Caco-2 (cell line): Measurements from ENCODE around the gene VRTN. TPM values are rescaled to one million over a fixed set of nuclear protein-coding genes. Genes with fewer than 3 reads are reported as not detected.

Source experiments
- BruUV-seq: library from RNA; stranded (reverse); fragments of 400-500 nt; replicated peaks from 2 replicates; lab custom pipeline; 2021; lab: Mats Ljungman, UMichigan
- CTCF ChIA-PET: fragments of 300-600 bp; sonication (Branson Sonifier 250); formaldehyde crosslinking; loops from one replicate; lab custom pipeline; 2022; ENCODE audit warnings: antibody characterized with exemption; lab: Charles Lee
- POLR2A ChIA-PET: fragments of 300-600 bp; sonication (Branson Sonifier 250); formaldehyde crosslinking; loops from one replicate; lab custom pipeline; 2022; ENCODE audit warnings: antibody characterized with exemption; lab: Charles Lee
- DNase-seq, 2 experiments: peaks; one replicate each; pipeline versions ENCODE4 v3.0.0 to v3.0.0-alpha.2; 2020 to 2022
- H3K27me3 ChIP-seq: replicated peaks from 2 replicates; pipeline ENCODE4 v1.6.0; 2011; ENCODE audit warnings: low read length; ENCODE audit not compliant: control insufficient read depth, insufficient read depth
- H3K36me3 ChIP-seq: 2 replicates; pipeline ENCODE4 v1.5.1; 2011; ENCODE audit warnings: low read length; ENCODE audit not compliant: control insufficient read depth, insufficient read depth
- H3K4me1 ChIP-seq: fragments of 250-450 bp; sonication (Bioruptor Pico); 2 replicates; pipeline ENCODE4 v1.5.1; 2020; ENCODE audit warnings: mild to moderate bottlenecking
- H3K4me3 ChIP-seq: 2 replicates; pipeline ENCODE4 v1.5.1; 2011; ENCODE audit warnings: low read depth, mild to moderate bottlenecking, control low read depth, low read length
- H3K9me3 ChIP-seq: fragments of 250-450 bp; sonication (Bioruptor Pico); 2 replicates; pipeline ENCODE4 v1.5.1; 2020; ENCODE audit warnings: mild to moderate bottlenecking, moderate library complexity
- H3K27ac Mint-ChIP-seq: one replicate; pipeline ENCODE4 v1.8.0; 2022; ENCODE audit warnings: mixed read lengths; ENCODE audit not compliant: unreplicated experiment
- H3K27me3 Mint-ChIP-seq: one replicate; pipeline ENCODE4 v1.8.0; 2022; ENCODE audit warnings: mixed read lengths; ENCODE audit not compliant: insufficient read depth, unreplicated experiment
- H3K36me3 Mint-ChIP-seq: one replicate; pipeline ENCODE4 v1.8.0; 2022; ENCODE audit warnings: mild to moderate bottlenecking, mixed read lengths; ENCODE audit not compliant: insufficient read depth, unreplicated experiment
- H3K4me1 Mint-ChIP-seq: one replicate; pipeline ENCODE4 v1.8.0; 2022; ENCODE audit warnings: low read depth, mixed read lengths; ENCODE audit not compliant: unreplicated experiment
- H3K4me3 Mint-ChIP-seq: one replicate; pipeline ENCODE4 v1.8.0; 2022; ENCODE audit warnings: mild to moderate bottlenecking, moderate library complexity, mixed read lengths; ENCODE audit not compliant: unreplicated experiment
- H3K9me3 Mint-ChIP-seq: one replicate; pipeline ENCODE4 v1.8.0; 2022; ENCODE audit warnings: mixed read lengths; ENCODE audit not compliant: unreplicated experiment
- CTCF ChIP-seq, 2 experiments: fragments of 200-600 bp in 1 of 2; IDR thresholded peaks; 1 replicate in 1 of 2; 2 replicates in 1 of 2; pipeline versions ENCODE4 v1.5.1 to v1.8.0; 2011 to 2022; ENCODE audit warnings: antibody characterized with exemption in 1 of 2, control low read depth in 1 of 2, inconsistent platforms in 1 of 2, low read depth in 1 of 2, low read length in 1 of 2, mild to moderate bottlenecking in 1 of 2, moderate library complexity in 1 of 2; ENCODE audit not compliant: insufficient read depth in 1 of 2, severe bottlenecking in 1 of 2, unreplicated experiment in 1 of 2
- intact Hi-C: fragments of 100-400 bp; cut with micrococcal nuclease; formaldehyde crosslinking; loops from one replicate; pipeline ENCODE4 v1.10.0; 2022; ENCODE audit not compliant: unreplicated experiment
- total RNA-seq: library from RNA; stranded (reverse); gene quantifications from 2 replicates; pipeline ENCODE4 v1.2.3, GENCODE V29; 2022

VRTN gene
- total RNA-seq, 1 experiment from 2014 or later = 1.7 TPM

GRCh38 chr14:74357585-74357984, 9.3 kb downstream of the VRTN start:
- H3K4me3 ChIP-seq = no peak overlapping the region
- H3K36me3 ChIP-seq = no peaks in the 10 kb centered on the region
- intact Hi-C loops = no loop called here
- H3K27me3 ChIP-seq = no peaks in the 10 kb centered on the region
- H3K4me3 Mint-ChIP-seq = no peak overlapping the region
- no peaks in the 10 kb centered on the region for H3K9me3 Mint-ChIP-seq
- no peaks in the 10 kb centered on the region for H3K9me3 ChIP-seq
- ChIA-PET CTCF (no interaction called here), POLR2A (no interaction called here)
- BruUV-seq = no TSS peak
- H3K27ac Mint-ChIP-seq = no peak overlapping the region
- H3K36me3 Mint-ChIP-seq = no peaks in the 10 kb centered on the region
- DNase-seq = no peak
- H3K27me3 Mint-ChIP-seq = no peaks in the 10 kb centered on the region
- no peak for TF ChIP-seq CTCF (IDR thresholded peaks at IDR 0.05; ENCODE audit: insufficient read depth in 1 of 2, low read depth in 1 of 2, low read length in 1 of 2, severe bottlenecking in 1 of 2, unreplicated experiment in 1 of 2)
- H3K4me1 Mint-ChIP-seq = no peaks in the 10 kb centered on the region
- H3K4me1 ChIP-seq = peaks cover 3% of the 10 kb centered on the region; the same call in 1 of the 2 replicates

GRCh38 chr14:74358176-74358829, 10.0 kb downstream of the VRTN start:
- no peak for TF ChIP-seq CTCF (IDR thresholded peaks at IDR 0.05; ENCODE audit: insufficient read depth in 1 of 2, low read depth in 1 of 2, low read length in 1 of 2, severe bottlenecking in 1 of 2, unreplicated experiment in 1 of 2)
- DNase-seq = no peak
- intact Hi-C loops = no loop called here
- ChIA-PET CTCF (no interaction called here), POLR2A (no interaction called here)
- no peaks in the 10 kb centered on the region for H3K36me3 Mint-ChIP-seq
- H3K4me3 Mint-ChIP-seq = no peak overlapping the region
- BruUV-seq = no TSS peak
- H3K27ac Mint-ChIP-seq = no peak overlapping the region
- Histone ChIP-seq H3K4me3 (no peak overlapping the region), H3K4me1 (no peaks in the 10 kb centered on the region; the same call in 1 of the 2 replicates), H3K27me3 (no peaks in the 10 kb centered on the region), H3K9me3 (no peaks in the 10 kb centered on the region), H3K36me3 (no peaks in the 10 kb centered on the region)
- no peaks in the 10 kb centered on the region for H3K27me3 Mint-ChIP-seq
- no peaks in the 10 kb centered on the region for H3K4me1 Mint-ChIP-seq
- H3K9me3 Mint-ChIP-seq = no peaks in the 10 kb centered on the region

- no peaks in the 10 kb centered on the region for H3K27me3 Mint-ChIP-seq
- Histone ChIP-seq H3K9me3 (no peaks in the 10 kb centered on the region), H3K4me1 (no peaks in the 10 kb centered on the region; the same call in 1 of the 2 replicates), H3K4me3 (no peak overlapping the region), H3K27me3 (no peaks in the 10 kb centered on the region), H3K36me3 (no peaks in the 10 kb centered on the region)
- no peak overlapping the region for H3K4me3 Mint-ChIP-seq
- TF ChIP-seq CTCF (IDR thresholded peaks at IDR 0.05; ENCODE audit: insufficient read depth in 1 of 2, low read depth in 1 of 2, low read length in 1 of 2, severe bottlenecking in 1 of 2, unreplicated experiment in 1 of 2) = no peak
- BruUV-seq = no TSS peak
- H3K27ac Mint-ChIP-seq = no peak overlapping the region
- ChIA-PET CTCF (no interaction called here), POLR2A (no interaction called here)
- intact Hi-C loops = loop anchor here (10.0 kb wide), 1 partner anchor 75 kb away; no protein-coding TSS in a partner anchor
- no peaks in the 10 kb centered on the region for H3K36me3 Mint-ChIP-seq
- no peaks in the 10 kb centered on the region for H3K4me1 Mint-ChIP-seq
- H3K9me3 Mint-ChIP-seq = no peaks in the 10 kb centered on the region
- no peak for DNase-seq
Observed at GRCh38 chr14:74360163-74360562, 11.9 kb downstream of the VRTN start.
